ENCODE measurements around the gene MAP3K19.
A peak's percentile ranks its signal among the peaks of the same experiment; 100 is the strongest.

MAP3K19 gene

GRCh38 chr2:135052042-135052876, 5.0 kb upstream of the MAP3K19 start, which contains the start of gene RAB3GAP1:
Gene RAB3GAP1, plus strand, starts transcription at chr2:135052292. Its CDS starts 16 bp downstream, at chr2:135052308.
- Histone ChIP-seq H3K27ac (ENCODE audit: extremely low read depth, low read depth, low read length) (peak within 1 kb of the TSS; percentile 78), H3K4me3 (ENCODE audit: low read depth, low read length) (peak within 1 kb of the TSS; percentile 91), H3K9me3 (ENCODE audit: control insufficient read depth, insufficient read depth, low read depth, low read length) (no peaks in the 10 kb centered on the region), H3K4me1 (ENCODE audit: control insufficient read depth, insufficient read depth, low read length) (no peaks in the 10 kb centered on the region; the same call in 1 of the 2 replicates), H3K36me3 (ENCODE audit: control insufficient read depth in 2 of 2, insufficient read depth in 1 of 2, low read length in 2 of 2) (peaks cover 4 to 7% of the 10 kb centered on the region in 2 experiments; a peak in 2 of 3 replicates)
- ChIA-PET CTCF (interaction anchor here (0.8 kb wide), 1 partner anchor 48 kb away, joined by 4 read pairs; no protein-coding TSS in a partner anchor), POLR2A (interaction anchor here (0.6 to 0.7 kb wide), 4 partner anchors 115 to 1339 kb away, joined by 3 to 4 read pairs (median 4); no protein-coding TSS in a partner anchor)
- TF ChIP-seq ZNF2 (tag by site-specific recombination; IDR thresholded peaks at IDR 0.05) = peak; percentile 29; the same call in 1 of the 2 replicates
- peak; percentile 62; the same call in 1 of the 2 replicates for TF ChIP-seq ZXDB (tag by site-specific recombination; IDR thresholded peaks at IDR 0.05)
- peak; percentile 86 for TF ChIP-seq YY1 (tag by site-specific recombination; IDR thresholded peaks at IDR 0.05)
- no peak for TF ChIP-seq ZNF302 (tag by site-specific recombination; IDR thresholded peaks at IDR 0.05; ENCODE audit: low read depth)
- TF ChIP-seq ZBTB10 (tag by site-specific recombination; IDR thresholded peaks at IDR 0.05) = 0 out of 2 replicates have a peak, but pooled peaks have one; percentile 34
- no peak for TF ChIP-seq ZNF169 (tag by site-specific recombination; IDR thresholded peaks at IDR 0.05)
- TF ChIP-seq ZNF629 (tag by site-specific recombination; IDR thresholded peaks at IDR 0.05) = peak; percentile 29; the same call in 1 of the 2 replicates
- TF ChIP-seq ZNF843 (tag by site-specific recombination; IDR thresholded peaks at IDR 0.05) = peak; percentile 33; the same call in 1 of the 2 replicates
- peak; percentile 61; the same call in 1 of the 2 replicates for TF ChIP-seq KLF8 (tag by site-specific recombination; IDR thresholded peaks at IDR 0.05)
- TF ChIP-seq PATZ1 (tag by site-specific recombination; IDR thresholded peaks at IDR 0.05) = peak; percentile 85
- 0 out of 2 replicates have a peak, but pooled peaks have one; percentile 17 for TF ChIP-seq ZBTB8A (tag by site-specific recombination; IDR thresholded peaks at IDR 0.05)
- TF ChIP-seq OVOL3 (tag by site-specific recombination; IDR thresholded peaks at IDR 0.05) = no peak
- 0 out of 2 replicates have a peak, but pooled peaks have one; percentile 27 for TF ChIP-seq PRDM10 (tag by site-specific recombination; IDR thresholded peaks at IDR 0.05)
- TF ChIP-seq EGR2 (tag by site-specific recombination; IDR thresholded peaks at IDR 0.05; ENCODE audit: low read depth) = peak; percentile 27; the same call in 1 of the 2 replicates
- peak; percentile 58 for TF ChIP-seq SP3 (tag by site-specific recombination; IDR thresholded peaks at IDR 0.05)
- TF ChIP-seq ZNF660 (tag by site-specific recombination; IDR thresholded peaks at IDR 0.05) = 0 out of 2 replicates have a peak, but pooled peaks have one; percentile 34
- TF ChIP-seq ZBTB26 (tag by site-specific recombination; optimal IDR thresholded peaks at IDR 0.05) = peak; percentile 46
- 0 out of 2 replicates have a peak, but pooled peaks have one; percentile 21 for TF ChIP-seq ZFHX2 (tag by site-specific recombination; conservative IDR thresholded peaks at IDR 0.05)
- peak; percentile 91 for TF ChIP-seq ZNF76 (tag by site-specific recombination; IDR thresholded peaks at IDR 0.05; ENCODE audit: borderline replicate concordance, low read depth)
- TF ChIP-seq AEBP2 (tag by site-specific recombination; IDR thresholded peaks at IDR 0.05; ENCODE audit: borderline replicate concordance) = no peak
- no peak for TF ChIP-seq ZNF423 (tag by site-specific recombination; IDR thresholded peaks at IDR 0.05)
- peak; percentile 77; the same call in 1 of the 2 replicates for TF ChIP-seq ZFP37 (tag by site-specific recombination; IDR thresholded peaks at IDR 0.05)
- TF ChIP-seq ZEB2 (tag by site-specific recombination; IDR thresholded peaks at IDR 0.05) = 0 out of 2 replicates have a peak, but pooled peaks have one; percentile 51

Measured in HEK293 (cell line).